ENCODE measurements around the gene ETDA.
"Not testable (repeated sequence)": the region's sequence is repeated elsewhere in the genome, so short reads cannot be mapped to it uniquely, and the experiment has no call there.

The ETDA gene

DNA sequence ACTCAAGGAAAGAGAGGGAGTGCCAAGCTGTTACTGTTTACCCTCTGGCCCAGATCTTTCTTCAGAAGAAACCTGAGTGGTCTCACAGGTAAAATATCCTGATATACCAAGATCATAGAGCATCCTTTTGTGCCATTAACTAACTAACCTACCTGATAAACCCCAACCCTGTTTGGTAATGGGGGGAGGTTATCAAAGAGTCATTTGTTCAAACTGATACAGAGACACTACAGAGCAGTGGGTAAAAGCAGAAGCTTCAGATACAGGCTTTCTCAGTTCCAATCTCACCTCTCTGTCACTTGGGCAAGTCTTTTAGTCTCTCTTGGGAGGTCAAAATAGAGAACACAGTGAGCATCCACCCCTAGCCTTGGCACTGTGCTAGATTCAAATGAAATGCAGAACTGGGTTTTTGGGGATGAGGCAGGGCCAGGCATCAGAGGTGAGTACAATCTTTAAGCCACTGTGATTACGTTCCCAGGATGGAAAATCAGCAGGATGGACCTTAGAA, at the start of gene ETDA:
TSS of gene ETDA (plus strand) at position 51 of the 508 bp plus-strand sequence. CDS start 1,216 bp downstream, outside the sequence.
- not testable (repeated sequence) for H3K4me3 ChIP-seq (ENCODE audit: low read length); DNase-seq (ENCODE audit: low read depth)

DNA sequence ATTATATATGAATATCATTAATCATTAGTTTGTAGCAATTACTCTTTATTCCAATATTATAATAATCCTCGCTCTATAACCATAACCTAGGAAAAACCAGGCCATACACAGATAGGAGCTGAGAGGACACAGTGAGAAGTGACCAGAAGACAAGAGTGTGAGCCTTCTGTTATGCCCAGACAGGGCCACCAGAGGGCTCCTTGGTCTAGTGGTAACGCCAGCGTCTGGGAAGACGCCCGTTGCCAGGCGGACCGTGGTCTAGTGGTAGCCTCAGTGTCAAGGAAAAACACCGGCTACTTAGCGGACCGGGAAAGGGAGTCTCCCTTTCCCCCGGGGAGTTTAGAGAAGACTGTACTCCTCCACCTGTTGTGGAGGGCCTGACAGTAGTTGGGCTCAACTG, 45.4 kb upstream of the ETDA start:
- not testable (repeated sequence) for DNase-seq (ENCODE audit: low read depth); H3K4me3 ChIP-seq (ENCODE audit: low read length)
- TF ChIP-seq, protein P1, sequence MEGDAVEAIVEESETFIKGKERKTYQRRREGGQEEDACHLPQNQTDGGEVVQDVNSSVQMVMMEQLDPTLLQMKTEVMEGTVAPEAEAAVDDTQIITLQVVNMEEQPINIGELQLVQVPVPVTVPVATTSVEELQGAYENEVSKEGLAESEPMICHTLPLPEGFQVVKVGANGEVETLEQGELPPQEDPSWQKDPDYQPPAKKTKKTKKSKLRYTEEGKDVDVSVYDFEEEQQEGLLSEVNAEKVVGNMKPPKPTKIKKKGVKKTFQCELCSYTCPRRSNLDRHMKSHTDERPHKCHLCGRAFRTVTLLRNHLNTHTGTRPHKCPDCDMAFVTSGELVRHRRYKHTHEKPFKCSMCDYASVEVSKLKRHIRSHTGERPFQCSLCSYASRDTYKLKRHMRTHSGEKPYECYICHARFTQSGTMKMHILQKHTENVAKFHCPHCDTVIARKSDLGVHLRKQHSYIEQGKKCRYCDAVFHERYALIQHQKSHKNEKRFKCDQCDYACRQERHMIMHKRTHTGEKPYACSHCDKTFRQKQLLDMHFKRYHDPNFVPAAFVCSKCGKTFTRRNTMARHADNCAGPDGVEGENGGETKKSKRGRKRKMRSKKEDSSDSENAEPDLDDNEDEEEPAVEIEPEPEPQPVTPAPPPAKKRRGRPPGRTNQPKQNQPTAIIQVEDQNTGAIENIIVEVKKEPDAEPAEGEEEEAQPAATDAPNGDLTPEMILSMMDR (conservative IDR thresholded peaks at IDR 0.05; ENCODE audit: low read depth, low read length) = peak; percentile 41

DNA sequence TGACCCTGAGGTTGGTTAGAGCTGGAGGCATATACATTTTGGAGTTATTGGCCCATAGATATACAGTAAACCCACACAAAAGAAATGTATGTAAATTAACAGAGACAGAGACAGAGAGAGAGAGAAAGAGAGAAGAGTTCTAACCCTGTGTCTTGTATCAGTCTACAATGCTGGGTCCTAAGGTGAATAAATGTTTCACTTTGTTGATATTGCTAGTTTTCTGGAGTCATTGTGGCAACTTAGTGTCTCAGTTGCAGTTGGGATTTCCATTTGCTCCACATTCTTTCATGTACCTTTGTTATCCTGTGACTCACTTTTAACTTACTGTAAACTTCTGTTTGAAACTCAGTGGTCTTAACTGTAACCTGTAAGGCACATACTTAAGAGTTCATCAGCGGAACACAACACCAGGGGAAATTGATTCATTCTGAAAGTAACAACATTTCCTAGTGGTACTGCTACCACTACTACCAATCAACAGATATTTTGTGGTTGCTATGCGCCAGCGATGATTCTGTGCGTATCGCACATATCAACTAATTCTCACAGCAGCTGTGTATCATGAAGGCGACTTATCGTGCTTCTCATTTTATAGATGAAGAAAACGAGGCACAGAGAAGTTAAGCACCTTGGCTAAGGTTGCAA, 38.5 kb upstream of the ETDA start:
- DNase-seq (ENCODE audit: low read depth) = no peak
- TF ChIP-seq, protein P1 (conservative IDR thresholded peaks at IDR 0.05; ENCODE audit: low read depth, low read length) = no peak

GRCh38 chrX:135245989-135246388, 5.9 kb upstream of the ETDA start:
- H3K4me3 ChIP-seq (ENCODE audit: low read length); DNase-seq (ENCODE audit: low read depth): not testable (repeated sequence)

More for the DNA sequence above, 38.5 kb upstream of the ETDA start:
- H3K4me3 ChIP-seq (ENCODE audit: low read length) = no peak overlapping the region

- not testable (repeated sequence) for DNase-seq (ENCODE audit: low read depth); H3K4me3 ChIP-seq (ENCODE audit: low read length)
These were observed 4.3 kb downstream of the ETDA start for GRCh38 chrX:135256087-135256684.

DNA sequence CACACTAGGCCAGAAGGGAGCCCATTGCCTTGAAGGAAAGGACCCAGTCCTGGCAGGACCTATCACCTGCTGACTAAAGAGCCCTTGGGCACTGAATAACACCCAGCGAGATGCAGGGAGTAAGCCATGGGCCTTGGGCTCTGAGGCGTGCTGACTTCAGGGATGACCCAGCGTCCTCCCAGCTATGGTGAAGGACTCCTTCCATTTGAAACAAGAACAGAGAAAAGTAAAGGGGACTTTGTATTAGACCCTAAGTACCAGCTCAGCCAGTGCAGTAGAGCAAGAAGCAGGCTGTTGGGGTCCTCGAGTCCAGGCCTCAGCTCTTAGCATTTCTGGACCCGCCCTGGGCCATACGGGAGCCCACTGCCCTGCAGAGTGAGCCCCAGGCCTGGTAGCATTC, 5.1 kb downstream of the ETDA start:
- DNase-seq (ENCODE audit: low read depth) = no peak
- no peak overlapping the region for H3K4me3 ChIP-seq (ENCODE audit: low read length)
- TF ChIP-seq, protein P1 (conservative IDR thresholded peaks at IDR 0.05; ENCODE audit: low read depth, low read length) = no peak

DNA sequence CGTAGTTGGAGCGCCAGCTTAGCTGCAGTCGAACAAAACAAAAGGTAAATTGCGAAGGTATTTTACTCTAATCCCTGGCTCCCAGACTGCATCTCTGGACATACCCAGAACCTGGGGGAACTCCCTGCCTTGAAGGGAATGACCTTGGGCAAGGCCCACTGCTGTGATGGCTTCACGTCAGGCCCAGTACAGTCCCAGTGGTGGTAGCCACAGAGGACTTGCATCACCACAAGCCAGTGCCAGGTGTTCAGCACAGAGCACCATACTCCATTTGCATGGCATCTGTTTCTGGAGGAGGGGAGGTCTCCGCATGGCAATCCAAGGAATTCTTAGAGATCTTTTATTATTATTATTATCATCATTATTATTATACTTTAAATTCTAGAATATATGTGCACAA, 5.6 kb downstream of the ETDA start:
- TF ChIP-seq, protein P1 (conservative IDR thresholded peaks at IDR 0.05; ENCODE audit: low read depth, low read length) = no peak
- DNase-seq (ENCODE audit: low read depth) = no peak

DNA sequence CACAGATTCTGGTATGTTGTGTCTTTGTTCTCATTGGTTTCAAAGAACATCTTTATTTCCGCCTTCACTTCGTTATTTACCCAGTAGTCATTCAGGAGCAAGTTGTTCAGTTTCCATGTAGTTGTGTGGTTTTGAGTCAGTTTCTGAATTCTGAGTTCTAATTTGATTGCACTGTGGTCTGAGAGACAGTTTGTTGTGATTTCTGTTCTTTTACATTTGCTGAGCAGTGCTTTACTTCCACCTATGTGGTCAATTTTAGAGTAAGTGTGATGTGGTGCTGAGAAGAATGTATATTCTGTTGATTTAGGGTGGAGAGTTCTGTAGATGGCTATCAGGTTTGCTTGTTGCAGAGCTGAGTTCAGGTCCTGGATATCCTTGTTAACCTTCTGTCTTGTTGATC, 9.1 kb downstream of the ETDA start:
- H3K4me3 ChIP-seq (ENCODE audit: low read length); DNase-seq (ENCODE audit: low read depth): not testable (repeated sequence)

More for the DNA sequence above, 5.6 kb downstream of the ETDA start:
- H3K4me3 ChIP-seq (ENCODE audit: low read length) = no peak overlapping the region

DNA sequence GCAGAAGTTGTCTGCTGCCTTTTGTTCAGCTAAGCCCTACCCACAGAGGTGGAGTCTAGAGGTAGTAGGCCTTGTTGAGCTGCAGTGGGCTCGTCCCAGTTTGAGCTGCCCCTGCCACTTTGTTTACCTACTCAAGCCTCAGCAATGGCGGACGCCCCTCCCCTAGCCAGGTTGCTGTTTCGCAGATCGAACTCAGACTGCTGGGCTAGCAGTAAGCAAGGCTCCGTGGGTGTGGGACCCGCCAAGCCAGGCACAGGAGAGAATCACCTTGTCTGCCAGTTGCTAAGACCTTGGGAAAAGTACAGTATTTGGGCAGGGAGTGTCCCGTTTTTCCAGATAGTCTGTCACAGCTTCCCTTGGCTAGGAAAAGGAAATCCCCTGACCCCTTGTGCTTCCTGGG, 11.5 kb downstream of the ETDA start:
- not testable (repeated sequence) for DNase-seq (ENCODE audit: low read depth); H3K4me3 ChIP-seq (ENCODE audit: low read length)

GRCh38 chrX:135264206-135264605, 12.3 kb downstream of the ETDA start:
- no peak overlapping the region for H3K4me3 ChIP-seq (ENCODE audit: low read length)
- TF ChIP-seq, protein P1 (conservative IDR thresholded peaks at IDR 0.05; ENCODE audit: low read depth, low read length) = no peak
- DNase-seq (ENCODE audit: low read depth) = no peak
